Bone marrow (tissue), 2 donors: ENCODE measurements around the gene CDYL2.
A peak's percentile ranks its signal among the peaks of the same experiment; 100 is the strongest.
"Not testable (repeated sequence)": the region's sequence is repeated elsewhere in the genome, so short reads cannot be mapped to it uniquely, and the experiment has no call there.

Experiments
- DNase-seq, 2 donors: peaks; one replicate each; lab custom pipeline; 2025; lab: John Stamatoyannopoulos, UW

Gene CDYL2

DNA sequence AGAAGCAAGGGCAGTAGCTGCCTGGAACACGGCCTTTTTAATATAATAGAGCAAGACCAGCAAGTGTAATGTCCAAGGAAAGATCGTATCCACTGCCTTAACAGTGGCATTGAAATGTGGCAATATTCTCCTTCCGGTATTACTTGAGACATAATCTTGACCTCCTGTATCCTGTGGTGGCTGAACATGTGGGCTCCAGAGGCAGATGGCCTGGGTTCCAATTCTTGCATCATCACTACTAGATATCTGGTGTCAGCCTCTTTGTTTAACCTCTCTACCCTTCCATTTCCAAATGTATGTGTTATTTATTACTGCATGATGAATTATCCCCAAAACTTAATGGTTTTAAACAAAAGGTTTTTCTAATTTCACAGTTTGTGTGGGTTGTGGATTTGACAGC is 3.5 kb upstream of the CDYL2 start:
- no peak for DNase-seq

DNA sequence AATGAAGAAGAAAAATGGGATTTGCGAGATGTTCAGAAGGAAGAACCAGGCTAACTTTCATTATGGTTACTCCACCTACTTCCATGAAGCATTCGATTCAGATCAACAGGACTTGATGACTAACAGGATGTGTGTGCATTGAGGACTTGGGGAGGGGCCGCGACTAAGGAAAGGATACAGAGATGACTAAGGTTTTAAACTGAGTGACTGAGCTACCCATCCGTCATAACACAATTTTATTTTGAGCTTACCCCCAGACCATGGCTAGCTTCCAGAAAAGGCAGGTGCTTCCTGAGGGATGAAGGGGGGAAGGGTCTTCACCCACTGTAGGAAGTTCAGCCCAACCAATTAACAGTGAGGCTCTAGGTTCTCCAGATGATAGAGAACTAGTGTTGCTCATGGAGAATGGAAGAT is 2.5 kb upstream of the CDYL2 start:
- peak; percentile 3 to 100 for DNase-seq

DNA sequence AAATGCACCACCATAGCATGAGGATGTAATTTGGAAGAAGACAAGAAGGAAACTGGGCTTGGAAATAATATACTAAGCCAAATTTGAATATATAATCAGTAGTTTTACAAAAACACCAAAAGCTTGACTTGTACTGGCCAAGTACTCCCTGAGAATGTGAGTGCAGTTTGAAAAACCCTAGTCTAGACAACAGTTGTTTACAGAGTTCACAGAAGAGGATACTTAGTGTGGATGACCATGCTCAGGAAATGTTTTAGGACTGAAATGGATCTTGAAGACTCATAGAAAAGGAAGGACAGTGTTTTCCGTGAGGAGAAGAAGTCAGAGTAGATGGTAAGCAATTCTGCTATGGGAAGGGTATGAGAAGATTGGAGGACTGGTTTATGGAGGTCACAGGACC is 1.9 kb upstream of the CDYL2 start:
- no peak for DNase-seq

DNA sequence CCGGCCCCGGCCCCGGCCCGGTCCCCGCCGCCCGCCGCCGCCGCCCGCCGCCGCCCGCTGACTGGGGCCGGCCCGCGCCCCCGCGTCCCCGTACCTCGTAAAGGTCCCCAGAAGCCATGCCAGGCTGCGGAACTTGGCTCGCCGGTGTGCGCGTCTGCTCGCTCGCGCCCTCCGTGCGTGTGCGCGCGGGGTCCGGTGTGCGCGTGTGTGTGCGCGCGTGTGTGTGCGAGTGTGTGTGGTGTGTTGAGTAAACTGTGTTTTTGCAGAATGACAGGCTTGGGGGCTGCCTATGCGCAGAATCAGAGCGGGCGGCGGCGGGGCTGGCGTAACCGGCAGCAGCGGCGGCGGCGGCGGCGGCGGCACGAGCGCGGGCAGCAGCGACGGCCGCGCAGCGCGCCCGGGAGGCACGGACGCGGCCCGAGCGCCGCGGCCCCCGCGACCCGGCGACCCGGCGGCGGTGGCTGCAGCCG is 307 bp downstream of the CDYL2 start:
- peak in 1 of 2 donors; percentile 15 for DNase-seq

DNA sequence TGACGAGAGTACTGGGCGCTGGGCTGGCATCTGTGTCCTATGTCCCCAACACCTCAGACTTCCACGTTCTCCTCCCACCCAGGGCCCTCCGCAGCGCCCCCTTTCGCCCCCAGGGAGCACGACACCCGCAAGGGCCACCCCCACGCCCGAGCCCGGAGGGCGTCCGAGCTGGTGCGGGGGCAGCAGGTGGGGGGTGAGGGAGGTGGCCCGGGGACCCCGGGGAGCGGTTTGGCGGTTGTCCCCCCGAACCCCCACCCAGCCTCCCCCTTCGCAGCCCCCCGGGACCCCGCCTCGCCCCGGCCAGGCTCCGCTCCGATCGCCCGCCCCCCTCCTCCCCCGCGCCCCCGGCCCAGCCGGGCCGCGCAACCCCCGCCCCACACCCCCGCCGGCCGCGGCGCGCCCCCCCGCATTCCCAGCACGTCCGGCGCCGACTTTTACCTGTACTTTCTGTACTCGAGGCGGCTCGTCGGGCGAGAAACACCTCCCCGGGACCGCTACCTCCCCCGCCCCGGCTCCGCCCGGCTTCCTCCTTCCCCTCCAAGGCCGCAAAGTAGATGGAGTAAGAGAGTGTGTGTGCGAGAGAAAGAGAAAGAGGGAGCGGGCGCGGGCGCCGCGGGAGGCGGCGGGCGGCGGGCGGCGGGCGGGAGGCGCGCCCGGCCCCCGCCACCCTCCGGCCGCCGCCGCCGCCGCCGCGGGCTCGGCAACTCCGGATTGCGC is 901 bp downstream of the CDYL2 start:
- DNase-seq = peak; percentile 25 to 52

DNA sequence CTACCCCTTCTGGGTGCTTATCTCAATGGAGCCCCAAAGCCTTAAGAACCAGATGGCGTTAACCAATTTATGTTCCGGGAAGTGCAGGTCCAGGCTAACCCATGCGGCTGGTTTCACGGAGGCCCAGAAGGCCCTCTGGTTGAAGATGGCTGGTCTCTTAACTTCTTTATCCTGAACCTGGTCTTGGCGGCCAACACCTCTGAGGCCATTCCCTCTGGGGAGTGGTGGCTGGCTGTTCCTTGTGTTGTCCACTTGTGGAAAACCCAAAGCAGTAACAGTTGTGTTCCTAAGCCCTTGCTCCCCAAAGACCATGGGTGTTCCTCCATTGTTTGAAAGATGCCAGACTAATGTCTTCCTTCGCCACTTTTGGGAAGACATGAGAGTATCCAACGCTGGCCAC is 1.5 kb downstream of the CDYL2 start:
- DNase-seq = no peak

DNA sequence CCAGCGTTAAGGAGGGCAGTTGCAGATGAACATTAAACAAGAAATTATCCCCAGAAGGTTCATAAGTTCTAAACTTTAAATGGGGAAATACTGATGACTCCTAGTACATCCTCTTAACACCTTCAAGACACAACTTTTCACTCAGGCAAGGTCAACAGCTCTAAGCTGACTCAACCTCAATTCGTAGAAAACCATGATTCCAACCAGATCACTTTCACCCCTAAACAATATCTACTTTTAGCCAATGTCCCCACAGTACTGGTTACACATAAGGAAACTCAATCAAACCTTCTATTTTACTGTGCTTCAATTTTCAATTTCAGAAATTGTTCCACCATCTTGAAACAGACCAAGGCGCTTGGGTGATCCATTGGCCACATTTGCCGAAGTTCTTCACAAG is 2.3 kb downstream of the CDYL2 start:
- no peak for DNase-seq

DNA sequence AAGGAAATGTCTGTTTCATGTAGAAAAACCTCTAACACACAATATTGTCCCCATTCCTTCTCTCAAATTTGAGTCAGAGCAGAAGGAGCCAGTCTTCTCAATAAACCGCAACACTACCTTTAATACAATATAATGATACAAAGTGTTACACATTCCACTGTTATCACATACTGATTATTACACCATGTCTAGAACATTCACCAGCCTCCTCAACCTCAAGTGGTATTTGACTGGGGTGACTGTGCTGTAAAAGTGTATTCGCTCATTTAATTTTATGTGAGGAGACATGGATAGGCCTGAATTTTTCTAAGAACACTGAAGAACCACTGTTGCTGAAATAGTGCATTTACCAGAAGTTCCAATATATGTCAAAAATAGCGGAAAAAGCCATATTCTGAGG is 10.3 kb downstream of the CDYL2 start:
- DNase-seq = no peak

DNA sequence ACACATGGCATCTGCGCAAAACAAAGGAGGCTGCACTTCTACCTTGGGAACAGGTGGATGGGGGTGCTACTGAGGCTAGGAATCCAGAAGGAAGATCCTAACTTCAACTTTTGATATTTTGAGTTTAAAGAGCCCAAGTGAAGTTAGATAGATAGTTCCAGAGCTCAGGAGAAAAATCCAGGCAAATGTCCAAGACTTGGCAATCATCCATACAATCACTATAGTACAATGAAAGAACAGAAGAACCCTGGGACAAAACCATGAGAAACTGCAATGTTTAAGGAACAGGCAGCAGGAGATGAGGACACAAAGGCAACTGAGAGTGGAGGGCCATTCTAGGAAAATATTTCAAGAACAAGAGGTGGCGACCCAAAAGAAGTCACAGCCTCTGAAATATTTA is 12.4 kb downstream of the CDYL2 start:
- no peak for DNase-seq

DNA sequence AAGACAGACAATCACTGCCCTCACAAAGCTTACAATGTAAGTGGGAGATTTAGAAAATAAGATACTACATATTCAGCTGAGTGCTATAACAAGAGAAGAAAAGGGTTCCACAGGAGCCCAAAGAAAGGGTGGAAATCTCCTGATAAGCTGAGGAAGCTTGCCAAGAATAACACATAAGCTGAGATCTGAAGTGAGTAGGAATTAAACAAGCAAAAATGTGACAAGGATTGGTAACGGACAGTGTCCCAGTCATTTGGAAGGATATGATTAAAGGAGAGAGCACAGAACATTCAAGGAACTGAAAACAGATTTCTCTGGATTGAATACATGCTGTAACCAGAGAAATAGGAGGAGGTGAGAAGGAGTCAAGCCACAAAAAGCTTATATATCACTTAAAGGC is 13.0 kb downstream of the CDYL2 start:
- no peak for DNase-seq

DNA sequence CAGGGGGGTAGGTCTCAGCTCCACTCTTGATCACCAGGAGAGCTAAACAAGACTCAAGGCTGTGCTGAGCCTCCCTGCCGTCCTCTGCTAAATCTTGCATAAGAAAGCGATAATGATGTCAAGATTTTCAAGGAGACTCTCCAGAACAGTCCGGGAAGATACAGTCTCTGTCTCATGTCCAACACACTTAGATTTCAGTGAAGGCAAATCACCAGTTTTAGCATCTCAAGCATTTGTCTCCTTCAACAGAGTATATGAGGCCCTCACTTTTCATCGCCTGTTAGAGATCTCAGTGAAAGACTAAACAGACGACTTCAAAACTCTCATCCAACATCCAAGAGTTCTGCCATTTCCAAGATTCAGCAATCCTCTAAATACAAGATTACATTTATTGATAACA is 13.6 kb downstream of the CDYL2 start:
- no peak for DNase-seq

DNA sequence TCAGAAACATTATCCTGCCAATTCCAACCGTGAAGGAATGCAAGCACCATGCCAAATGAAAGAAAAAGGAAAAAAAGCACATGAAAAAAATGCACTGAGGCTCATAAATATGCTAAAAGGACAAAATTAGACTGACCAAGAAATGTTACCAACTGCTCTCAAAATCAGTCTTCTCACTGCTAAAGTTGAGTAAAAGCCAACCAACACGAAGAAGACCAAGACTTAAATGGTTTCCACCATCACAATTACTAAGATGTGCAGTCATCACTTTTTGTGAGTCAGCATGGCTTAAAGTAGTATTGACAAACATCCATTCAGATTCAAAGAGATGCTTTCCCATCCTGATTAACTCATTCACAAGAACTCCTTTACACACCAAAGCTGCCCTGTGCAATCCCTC is 16.4 kb downstream of the CDYL2 start:
- DNase-seq = no peak

DNA sequence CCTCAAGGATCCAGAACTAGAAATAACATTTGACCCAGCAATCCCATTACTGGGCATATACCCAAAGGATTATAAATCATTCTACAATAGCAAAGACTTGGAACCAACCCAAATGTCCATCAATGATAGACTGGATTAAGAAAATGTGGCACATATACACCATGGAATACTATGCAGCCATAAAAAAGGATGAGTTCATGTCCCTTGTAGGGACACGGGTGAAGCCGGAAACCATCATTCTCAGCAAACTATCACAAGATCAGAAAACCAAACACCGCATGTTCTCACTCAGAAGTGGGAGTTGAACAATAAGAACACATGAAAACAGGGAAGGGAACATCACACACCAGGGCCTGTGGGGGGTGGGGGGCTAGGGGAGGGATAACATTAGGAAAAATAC is 17.8 kb downstream of the CDYL2 start:
- not testable (repeated sequence) for DNase-seq

DNA sequence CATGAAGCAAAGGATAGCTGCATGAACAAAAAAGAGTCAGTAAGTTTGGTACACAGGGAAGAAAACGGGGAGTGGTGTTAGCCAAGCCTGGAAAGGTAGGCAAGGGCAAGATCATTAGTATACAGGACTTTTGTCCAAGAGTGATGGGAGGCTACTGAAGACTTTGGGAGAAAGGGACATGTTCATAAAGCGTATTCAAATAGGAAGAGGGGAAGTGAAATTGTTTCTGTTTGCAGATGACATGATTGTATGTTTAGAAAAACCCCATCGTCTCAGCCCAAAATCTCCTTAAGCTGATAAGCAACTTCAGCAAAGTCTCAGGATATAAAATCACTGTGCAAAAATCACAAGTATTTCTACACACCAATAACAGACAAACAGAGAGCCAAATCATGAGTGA is 19.4 kb downstream of the CDYL2 start:
- no peak for DNase-seq

DNA sequence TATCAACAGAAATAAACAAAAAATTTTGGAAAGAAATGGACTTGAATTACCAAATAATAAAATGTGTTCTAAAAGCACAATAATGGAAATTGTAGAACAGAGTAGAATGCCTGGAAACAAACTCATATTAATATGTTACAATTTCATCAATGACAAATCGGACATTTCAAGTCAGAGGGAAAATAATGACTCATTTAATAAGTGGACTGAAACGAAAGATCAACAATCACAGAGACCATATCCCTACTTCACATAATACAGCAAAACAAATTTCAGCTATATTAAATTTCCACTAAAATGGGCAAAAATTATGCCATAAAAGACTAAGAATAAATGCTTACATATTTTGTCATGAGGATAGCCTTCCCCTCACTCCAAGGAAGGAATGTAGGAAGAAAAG is 25.7 kb downstream of the CDYL2 start:
- DNase-seq = no peak

DNA sequence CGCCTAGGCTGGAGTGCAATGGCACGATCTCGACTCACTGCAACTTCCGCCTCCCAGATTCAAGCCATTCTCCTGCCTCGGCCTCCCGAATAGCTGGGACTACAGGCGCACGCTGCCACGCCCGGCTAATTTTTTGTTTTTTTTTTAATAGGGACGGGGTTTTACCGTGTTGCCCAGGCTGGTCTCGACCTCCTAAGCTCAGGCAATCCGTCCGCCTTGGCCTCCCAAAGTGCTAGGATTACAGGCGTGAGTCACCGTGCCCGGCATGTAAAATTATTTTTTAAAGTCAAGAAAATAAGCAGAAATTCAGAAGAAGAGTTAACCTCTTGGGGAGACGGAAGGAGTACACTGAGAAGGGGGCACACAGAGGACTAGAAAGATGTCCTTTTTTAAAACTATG is 27.5 kb downstream of the CDYL2 start:
- no peak for DNase-seq

DNA sequence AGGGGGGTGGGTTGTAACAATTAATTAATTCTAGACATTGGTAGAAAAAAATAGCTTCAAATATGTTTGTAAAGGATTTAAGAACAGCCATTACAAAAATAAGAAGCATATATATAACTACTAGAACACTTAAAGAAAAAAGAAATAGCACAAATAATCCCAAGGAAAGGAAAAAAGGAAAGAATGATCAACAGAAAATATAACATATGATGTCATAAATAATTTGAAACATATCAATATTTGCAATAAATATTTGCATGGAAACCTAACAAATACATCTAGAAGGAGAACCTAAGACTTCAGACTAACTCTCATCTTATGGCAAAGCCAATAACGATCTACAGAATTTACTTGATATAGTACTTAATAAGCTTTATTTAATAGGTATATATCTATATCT is 28.9 kb downstream of the CDYL2 start:
- DNase-seq = no peak

DNA sequence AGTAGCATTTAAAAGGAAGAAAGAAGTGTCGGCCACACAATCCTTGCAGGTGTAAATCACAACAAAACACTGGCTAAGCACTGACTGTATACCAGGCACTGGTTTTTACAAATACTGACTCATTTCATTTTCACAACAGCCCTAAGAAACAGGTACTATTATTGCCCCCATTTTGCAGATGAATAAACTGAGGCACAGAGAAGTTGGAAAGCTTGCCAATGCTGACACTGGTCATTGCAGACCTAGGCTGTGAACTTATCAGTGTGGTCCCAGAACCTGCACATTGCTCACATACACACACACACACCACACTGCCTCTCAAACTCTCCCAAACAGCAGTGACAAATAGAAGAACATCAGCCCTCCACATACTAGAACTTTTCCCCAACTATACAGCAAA is 37.6 kb downstream of the CDYL2 start:
- DNase-seq = no peak

DNA sequence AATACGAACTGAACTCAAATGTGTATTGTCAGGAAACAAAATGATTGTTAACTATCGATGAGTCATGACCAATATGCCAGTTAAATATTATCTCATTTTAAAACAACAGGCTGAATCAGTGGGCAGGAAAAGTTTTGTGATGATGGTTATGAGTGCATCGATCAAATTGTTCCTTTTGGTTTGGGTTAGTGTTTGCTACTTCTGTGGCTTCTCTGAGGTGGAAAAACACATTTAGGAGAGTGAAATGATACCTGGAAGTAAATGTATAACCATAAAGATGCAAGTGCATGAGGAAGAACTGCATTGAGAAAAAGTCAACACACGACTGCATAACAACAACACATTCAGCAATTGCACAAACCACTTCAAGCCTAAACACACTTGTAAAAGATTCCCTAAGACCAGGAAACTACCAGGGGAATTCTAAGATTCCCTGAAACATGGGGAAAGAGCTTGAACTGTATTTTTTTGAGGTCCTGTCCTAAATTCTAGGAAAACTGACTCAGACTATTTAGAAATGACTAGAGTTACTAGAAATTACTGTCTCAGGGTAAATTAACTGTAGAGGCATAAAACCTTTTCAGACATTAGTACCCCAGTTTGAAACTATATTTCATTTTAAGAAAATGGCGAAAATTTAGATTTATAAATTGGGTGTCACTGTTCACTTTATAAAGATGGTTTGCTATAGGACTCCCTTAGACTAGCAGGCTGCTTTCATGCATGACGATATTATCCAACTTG is 44.8 kb downstream of the CDYL2 start:
- no peak for DNase-seq

DNA sequence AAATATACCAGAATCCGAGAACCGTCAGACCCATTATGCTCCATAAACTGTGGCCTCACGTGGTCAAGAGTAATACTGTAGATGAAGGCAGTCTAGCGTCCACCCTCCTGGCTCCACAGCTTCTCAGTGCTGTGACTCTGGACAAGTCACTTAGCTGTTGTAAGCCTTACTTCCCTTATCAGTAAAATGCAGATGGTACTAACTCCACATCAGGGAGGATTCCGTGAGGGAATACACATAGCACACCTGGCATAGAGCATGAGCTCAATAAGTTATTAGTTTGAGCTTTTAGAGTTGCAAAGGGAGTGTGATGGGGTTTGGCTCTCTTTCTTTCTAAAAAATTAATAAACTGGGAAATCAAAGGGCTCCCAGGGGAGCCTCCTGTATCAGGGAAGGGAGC is 49.9 kb downstream of the CDYL2 start:
- no peak for DNase-seq

DNA sequence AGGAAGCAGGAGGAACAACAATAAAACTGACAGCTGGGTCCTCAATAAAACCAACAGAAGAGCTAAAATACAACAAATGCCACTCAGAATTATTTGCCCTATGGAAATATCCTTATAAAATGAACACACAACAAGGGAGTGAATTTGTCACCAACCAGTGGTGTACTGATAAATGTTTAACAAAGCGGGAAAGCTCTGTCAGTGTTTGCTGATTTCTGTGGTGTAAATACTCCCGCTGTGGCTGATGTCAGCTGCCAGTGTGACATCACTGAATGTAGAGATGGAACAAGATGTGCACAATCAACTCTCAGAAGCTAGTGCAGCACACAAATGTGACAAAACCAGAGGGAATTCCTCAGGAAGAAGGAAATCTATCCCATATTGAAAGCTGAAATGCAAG is 51.9 kb downstream of the CDYL2 start:
- no peak for DNase-seq

DNA sequence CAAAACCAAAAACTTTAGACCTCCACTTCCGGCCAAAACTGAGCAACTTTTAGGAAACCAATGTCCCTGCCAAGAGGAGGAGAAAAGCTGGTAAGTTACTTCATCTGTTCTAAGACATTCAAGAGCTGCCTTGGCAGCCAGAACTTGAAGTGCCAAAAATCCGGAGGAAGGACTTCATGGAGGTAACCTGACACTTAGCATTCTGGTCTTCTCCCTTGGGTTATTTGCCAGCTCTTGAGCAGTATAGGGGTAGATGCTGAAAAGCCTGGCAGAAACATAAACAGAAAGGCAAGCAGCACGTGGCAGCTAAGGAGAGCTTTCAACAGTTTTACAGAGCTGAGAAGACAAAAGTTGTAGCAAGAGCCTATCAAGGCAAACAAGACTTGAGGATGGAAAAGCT is 53.2 kb downstream of the CDYL2 start:
- DNase-seq = no peak

DNA sequence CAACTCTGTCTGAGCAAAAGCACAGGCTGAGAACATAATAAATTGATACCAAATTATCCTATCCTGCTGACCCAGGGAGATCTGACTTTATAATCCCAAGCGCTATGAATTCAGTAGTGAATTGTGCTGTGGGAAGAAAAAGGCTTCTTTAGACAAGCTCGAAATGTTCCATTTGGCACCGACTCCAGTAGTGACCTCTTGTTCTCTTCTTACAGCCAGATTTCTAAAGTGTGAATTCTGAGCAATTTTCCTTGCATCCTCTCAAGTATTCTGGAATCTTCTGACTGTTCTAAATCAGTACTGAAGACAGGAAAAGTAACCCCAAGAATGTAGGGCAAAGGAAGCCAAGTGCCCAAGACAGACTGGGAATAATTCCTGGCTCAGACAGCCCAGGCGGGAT is 58.2 kb downstream of the CDYL2 start:
- no peak for DNase-seq

DNA sequence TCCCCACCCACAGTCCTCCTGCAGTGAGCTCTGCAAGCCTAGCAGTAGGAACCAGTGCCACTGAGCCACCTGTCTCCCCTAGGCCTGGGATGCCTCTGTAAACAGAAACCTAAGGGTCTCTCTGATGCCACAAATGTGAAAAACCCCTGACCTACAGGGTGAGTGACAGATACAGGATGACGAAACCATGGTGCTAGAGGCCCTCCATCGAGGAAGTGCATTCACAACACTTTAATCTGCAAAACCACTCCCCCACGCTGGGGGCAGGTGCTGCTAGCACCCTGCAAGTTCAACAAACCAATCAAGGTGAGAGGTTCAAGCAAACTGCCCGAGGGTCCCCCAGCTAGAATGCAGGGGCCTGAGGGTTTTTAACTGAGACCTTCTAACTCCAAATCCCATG is 59.5 kb downstream of the CDYL2 start:
- no peak for DNase-seq
